Measurements from ENCODE around the gene ACYP1.

DNA sequence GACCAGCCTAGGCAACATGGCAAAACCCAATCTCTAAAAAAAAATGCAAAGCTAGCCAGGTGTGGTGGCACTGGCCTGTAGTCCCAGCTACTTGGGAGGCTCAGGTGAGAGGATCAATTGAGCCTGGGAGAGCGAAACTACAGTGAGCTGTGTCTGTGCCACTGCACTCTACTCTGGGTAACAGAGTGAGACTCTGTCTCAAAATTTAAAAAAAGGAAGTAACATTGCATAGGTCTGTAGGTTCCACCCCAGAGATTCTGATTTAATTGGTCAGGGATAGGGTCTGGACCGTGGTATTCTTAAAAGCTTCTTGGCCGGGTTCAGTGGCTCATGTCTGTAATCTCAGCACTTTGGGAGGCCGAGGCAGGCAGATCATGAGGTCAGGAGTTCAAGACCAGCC lies 31.9 kb upstream of the ACYP1 start:
- TF ChIP-seq CTCF (IDR thresholded peaks at IDR 0.05; ENCODE audit: low read length) (no peak), EZH2 (optimal IDR thresholded peaks at IDR 0.05; ENCODE audit: low read depth, low read length) (no peak), EZH2phosphoT487 (IDR thresholded peaks at IDR 0.05; ENCODE audit: low read length) (no peak)

All from MM.1S (cell line).